Activated naive CD4-positive, alpha-beta T cell treated with anti-CD3 and anti-CD28 coated beads, Interleukin-2, amount 50 U/mL, for 24 hours (primary cell): ENCODE measurements around the gene FARP1.

Experiments
- H3K27ac Mint-ChIP-seq: one replicate; pipeline ENCODE4 v1.8.0; 2021; ENCODE audit warnings: mild to moderate bottlenecking, mixed read lengths
- H3K27me3 Mint-ChIP-seq: one replicate; pipeline ENCODE4 v1.8.0; 2021; ENCODE audit warnings: mixed read lengths
- H3K36me3 Mint-ChIP-seq: one replicate; pipeline ENCODE4 v1.8.0; 2021; ENCODE audit warnings: mixed read lengths
- H3K4me1 Mint-ChIP-seq: one replicate; pipeline ENCODE4 v1.8.0; 2021; ENCODE audit warnings: mixed read lengths
- H3K4me3 Mint-ChIP-seq: one replicate; pipeline ENCODE4 v1.8.0; 2021; ENCODE audit warnings: mild to moderate bottlenecking, mixed read lengths
- H3K9me3 Mint-ChIP-seq: one replicate; pipeline ENCODE4 v1.8.0; 2021; ENCODE audit warnings: mixed read lengths

FARP1 gene

GRCh38 chr13:98112456-98112855 lies 30.4 kb upstream of the FARP1 start:
- H3K27me3 Mint-ChIP-seq: peaks cover 3% of the 10 kb centered on the region
- no peak overlapping the region for H3K27ac Mint-ChIP-seq
- H3K9me3 Mint-ChIP-seq: no peaks in the 10 kb centered on the region
- no peak overlapping the region for H3K4me3 Mint-ChIP-seq
- H3K4me1 Mint-ChIP-seq: no peaks in the 10 kb centered on the region
- no peaks in the 10 kb centered on the region for H3K36me3 Mint-ChIP-seq

- H3K36me3 Mint-ChIP-seq: no peaks in the 10 kb centered on the region
- peaks cover 5% of the 10 kb centered on the region for H3K9me3 Mint-ChIP-seq
- H3K4me1 Mint-ChIP-seq: no peaks in the 10 kb centered on the region
- H3K4me3 Mint-ChIP-seq: no peak overlapping the region
- H3K27ac Mint-ChIP-seq: no peak overlapping the region
- peaks cover 7% of the 10 kb centered on the region for H3K27me3 Mint-ChIP-seq
Measured at GRCh38 chr13:98118865-98119264, 24.0 kb upstream of the FARP1 start.

GRCh38 chr13:98123176-98123575 lies 19.7 kb upstream of the FARP1 start:
- H3K36me3 Mint-ChIP-seq: no peaks in the 10 kb centered on the region
- H3K4me3 Mint-ChIP-seq: no peak overlapping the region
- no peak overlapping the region for H3K27ac Mint-ChIP-seq
- peaks cover 5% of the 10 kb centered on the region for H3K27me3 Mint-ChIP-seq
- no peaks in the 10 kb centered on the region for H3K4me1 Mint-ChIP-seq
- H3K9me3 Mint-ChIP-seq: peaks cover 12% of the 10 kb centered on the region

GRCh38 chr13:98129059-98129746 lies 13.7 kb upstream of the FARP1 start:
- Mint-ChIP-seq H3K4me3 (no peak overlapping the region), H3K27ac (no peak overlapping the region), H3K36me3 (no peaks in the 10 kb centered on the region), H3K4me1 (no peaks in the 10 kb centered on the region), H3K27me3 (peaks cover 14% of the 10 kb centered on the region), H3K9me3 (peaks cover 4% of the 10 kb centered on the region)

GRCh38 chr13:98133946-98134345 lies 8.9 kb upstream of the FARP1 start:
- no peak overlapping the region for H3K27ac Mint-ChIP-seq
- no peak overlapping the region for H3K4me3 Mint-ChIP-seq
- no peaks in the 10 kb centered on the region for H3K36me3 Mint-ChIP-seq
- H3K4me1 Mint-ChIP-seq: no peaks in the 10 kb centered on the region
- H3K27me3 Mint-ChIP-seq: peaks cover 26% of the 10 kb centered on the region
- no peaks in the 10 kb centered on the region for H3K9me3 Mint-ChIP-seq

GRCh38 chr13:98134901-98135300 lies 8.0 kb upstream of the FARP1 start:
- H3K36me3 Mint-ChIP-seq: no peaks in the 10 kb centered on the region
- peaks cover 33% of the 10 kb centered on the region for H3K27me3 Mint-ChIP-seq
- no peaks in the 10 kb centered on the region for H3K4me1 Mint-ChIP-seq
- H3K27ac Mint-ChIP-seq: no peak overlapping the region
- no peak overlapping the region for H3K4me3 Mint-ChIP-seq
- H3K9me3 Mint-ChIP-seq: no peaks in the 10 kb centered on the region

GRCh38 chr13:98141091-98141490 lies 1.8 kb upstream of the FARP1 start:
- peaks cover 44% of the 10 kb centered on the region for H3K27me3 Mint-ChIP-seq
- H3K36me3 Mint-ChIP-seq: no peaks in the 10 kb centered on the region
- H3K9me3 Mint-ChIP-seq: no peaks in the 10 kb centered on the region
- no peak overlapping the region for H3K4me3 Mint-ChIP-seq
- peaks cover 12% of the 10 kb centered on the region for H3K4me1 Mint-ChIP-seq
- H3K27ac Mint-ChIP-seq: no peak overlapping the region

GRCh38 chr13:98141509-98142379 lies 1.1 kb upstream of the FARP1 start:
- Mint-ChIP-seq H3K4me1 (peaks cover 12% of the 10 kb centered on the region), H3K27ac (no peak overlapping the region), H3K4me3 (peak overlapping the region; percentile 44), H3K27me3 (peaks cover 45% of the 10 kb centered on the region), H3K9me3 (no peaks in the 10 kb centered on the region), H3K36me3 (no peaks in the 10 kb centered on the region)

DNA sequence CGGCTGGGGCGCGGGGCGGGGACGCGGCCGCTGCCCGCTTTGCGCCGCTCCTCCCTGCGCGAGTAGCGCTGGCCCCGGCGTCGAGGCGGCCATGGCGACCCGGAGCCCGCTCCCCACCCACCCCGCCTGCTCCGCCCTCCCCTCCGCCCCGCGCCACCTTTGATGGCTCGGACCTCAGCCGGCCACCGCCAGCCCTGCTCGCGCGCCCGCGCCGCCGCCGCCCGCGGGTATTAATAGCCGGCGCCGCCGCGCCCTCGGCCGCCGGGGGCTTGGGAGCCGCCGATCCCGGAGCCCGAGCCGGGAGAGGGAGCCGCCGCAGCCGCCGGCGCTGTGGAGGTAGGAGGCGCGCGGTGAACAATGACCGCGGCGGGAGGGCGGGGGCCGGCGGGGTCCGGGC lies 261 bp downstream of the FARP1 start:
- peaks cover 46% of the 10 kb centered on the region for H3K27me3 Mint-ChIP-seq
- H3K36me3 Mint-ChIP-seq: no peaks in the 10 kb centered on the region

GRCh38 chr13:98143601-98144026 lies 720 bp downstream of the FARP1 start:
- H3K4me3 Mint-ChIP-seq: peak overlapping the region; percentile 76
- peaks cover 12% of the 10 kb centered on the region for H3K4me1 Mint-ChIP-seq
- no peak overlapping the region for H3K27ac Mint-ChIP-seq
- H3K36me3 Mint-ChIP-seq: no peaks in the 10 kb centered on the region
- no peaks in the 10 kb centered on the region for H3K9me3 Mint-ChIP-seq
- H3K27me3 Mint-ChIP-seq: peaks cover 44% of the 10 kb centered on the region

More for the DNA sequence above, 261 bp downstream of the FARP1 start:
- Mint-ChIP-seq H3K27ac (no peak overlapping the region), H3K9me3 (no peaks in the 10 kb centered on the region), H3K4me3 (no peak overlapping the region), H3K4me1 (peaks cover 12% of the 10 kb centered on the region)

DNA sequence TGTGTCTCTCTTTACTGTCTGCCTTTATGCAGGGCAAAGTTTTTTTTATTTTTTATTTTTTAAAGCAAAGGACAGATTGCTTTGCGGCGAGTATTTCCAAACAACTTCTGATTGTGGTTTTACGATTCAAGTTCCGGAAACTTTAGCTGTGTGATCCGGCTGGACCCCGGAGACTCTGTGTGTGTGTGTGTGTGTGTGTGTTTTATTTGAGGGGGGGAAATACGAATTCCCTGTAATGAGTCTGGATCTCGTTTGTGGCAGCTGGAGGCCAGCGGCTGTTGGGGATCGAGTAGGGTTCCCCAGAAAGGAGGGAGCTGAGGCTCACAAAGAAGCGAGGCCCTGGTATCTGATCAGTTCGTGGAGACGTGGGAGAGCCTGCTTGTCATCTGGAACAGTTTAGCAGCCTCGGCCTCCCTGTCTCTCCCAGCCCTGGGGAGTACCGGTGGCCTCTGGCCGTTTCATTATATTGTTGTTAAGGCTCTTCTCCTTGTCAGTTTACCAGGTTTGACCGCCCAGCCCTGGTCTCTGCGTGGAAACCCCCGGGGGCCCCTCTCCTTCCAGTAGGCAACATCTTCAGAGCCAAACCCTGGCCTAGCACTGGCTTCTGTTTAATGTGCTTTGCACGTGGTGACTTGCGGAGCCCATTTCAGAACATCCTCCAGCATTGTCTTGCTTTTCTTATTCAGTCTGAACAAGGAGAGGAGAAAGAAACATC lies 1.3 kb downstream of the FARP1 start:
- Mint-ChIP-seq H3K9me3 (no peaks in the 10 kb centered on the region), H3K36me3 (no peaks in the 10 kb centered on the region), H3K27me3 (peaks cover 40% of the 10 kb centered on the region), H3K4me3 (peak overlapping the region; percentile 76), H3K4me1 (peaks cover 12% of the 10 kb centered on the region), H3K27ac (no peak overlapping the region)

DNA sequence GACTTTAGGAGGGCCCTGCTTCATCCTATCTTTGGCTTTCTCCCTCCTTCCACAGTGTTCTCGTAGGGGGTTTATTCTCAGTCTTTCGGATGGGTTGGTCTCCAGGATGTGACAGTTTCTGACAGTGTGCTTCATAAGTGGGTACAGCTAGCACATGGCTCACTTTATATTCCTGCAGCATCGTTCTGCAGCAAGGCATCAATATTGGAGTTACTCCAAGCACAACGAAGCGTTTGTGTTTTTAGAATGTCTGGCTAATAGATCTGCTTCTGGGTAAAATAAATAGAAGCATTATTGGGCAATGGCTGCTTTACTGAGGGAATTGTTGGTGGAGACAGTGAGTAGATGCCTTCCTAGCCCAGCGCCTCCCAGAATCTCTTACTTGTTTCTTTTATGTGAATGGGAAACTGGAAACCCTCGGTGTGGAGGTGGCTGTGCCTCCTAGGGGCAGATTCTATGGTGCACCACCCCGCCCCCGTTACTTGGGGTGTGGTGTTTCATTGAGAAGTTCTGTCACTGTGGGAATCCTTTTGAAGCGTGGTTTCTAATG lies 2.0 kb downstream of the FARP1 start:
- peak overlapping the region; percentile 5 for H3K4me3 Mint-ChIP-seq

DNA sequence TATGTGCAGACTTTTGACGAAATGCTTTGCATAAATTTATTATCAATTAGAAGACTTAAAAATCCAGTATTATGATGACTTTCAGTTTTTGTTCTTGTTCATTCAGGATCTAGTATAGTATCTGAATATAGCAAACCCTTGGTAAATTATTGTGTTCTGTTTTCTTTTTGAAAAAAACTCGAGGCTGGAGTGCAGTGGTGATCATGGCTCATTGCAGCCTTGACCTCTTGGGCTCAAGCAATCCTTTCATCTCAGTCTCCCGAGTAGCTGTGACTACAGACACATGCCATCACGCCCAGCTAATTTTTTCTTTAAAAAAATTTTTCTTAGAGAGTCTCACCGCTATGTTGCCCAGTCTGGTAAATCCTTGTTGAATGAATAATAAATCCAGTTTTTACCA lies 4.6 kb downstream of the FARP1 start:
- Mint-ChIP-seq H3K4me1 (peaks cover 7% of the 10 kb centered on the region), H3K27ac (no peak overlapping the region), H3K9me3 (no peaks in the 10 kb centered on the region), H3K36me3 (no peaks in the 10 kb centered on the region), H3K4me3 (no peak overlapping the region), H3K27me3 (peaks cover 31% of the 10 kb centered on the region)

More for the DNA sequence above, 2.0 kb downstream of the FARP1 start:
- Mint-ChIP-seq H3K4me1 (peaks cover 12% of the 10 kb centered on the region), H3K36me3 (no peaks in the 10 kb centered on the region), H3K27ac (no peak overlapping the region), H3K27me3 (peaks cover 36% of the 10 kb centered on the region), H3K9me3 (no peaks in the 10 kb centered on the region)

DNA sequence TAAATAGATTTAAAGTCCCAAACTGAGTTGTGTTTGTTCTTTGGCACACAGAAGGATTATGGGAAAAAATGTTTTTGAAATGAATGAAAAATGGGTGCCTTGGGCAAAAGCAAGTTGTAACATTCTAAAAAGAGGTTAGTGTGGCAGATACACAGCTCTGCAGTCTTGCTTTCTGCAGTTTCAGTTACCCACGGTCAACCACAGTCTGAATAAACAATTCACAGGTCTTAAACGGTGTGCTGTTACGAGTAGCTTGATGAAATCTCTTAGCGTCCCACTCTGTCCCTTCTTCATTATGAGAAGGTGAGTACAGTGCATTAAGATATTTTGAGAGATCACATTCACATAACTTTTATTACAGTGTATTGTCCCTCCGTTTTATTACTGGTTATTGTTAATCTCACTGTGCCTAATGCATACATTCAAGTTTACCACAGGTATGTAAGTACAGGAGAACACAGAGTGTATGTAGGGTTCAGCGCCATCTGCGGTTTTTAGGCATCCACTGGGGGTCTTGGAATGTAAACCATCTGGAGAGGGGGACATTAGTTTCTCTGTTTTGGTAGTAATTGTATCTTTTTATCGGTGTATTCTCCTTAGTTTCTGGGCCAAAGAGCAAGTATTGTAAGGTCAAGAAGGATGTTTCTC lies 8.1 kb downstream of the FARP1 start:
- Mint-ChIP-seq H3K27me3 (peaks cover 23% of the 10 kb centered on the region), H3K27ac (no peak overlapping the region), H3K4me1 (no peaks in the 10 kb centered on the region), H3K36me3 (no peaks in the 10 kb centered on the region), H3K4me3 (no peak overlapping the region), H3K9me3 (no peaks in the 10 kb centered on the region)

GRCh38 chr13:98155475-98156109 lies 12.7 kb downstream of the FARP1 start:
- Mint-ChIP-seq H3K4me3 (no peak overlapping the region), H3K36me3 (no peaks in the 10 kb centered on the region), H3K9me3 (no peaks in the 10 kb centered on the region), H3K4me1 (no peaks in the 10 kb centered on the region), H3K27me3 (peaks cover 19% of the 10 kb centered on the region), H3K27ac (no peak overlapping the region)
